Subcutaneous abdominal adipose tissue (tissue), 5 donors: ENCODE results near the gene KCNG2.

ENCODE experiments used
- H3K27ac ChIP-seq: one replicate; pipeline ENCODE4 v1.7.0; 2013; ENCODE audit warnings: low read depth, mild to moderate bottlenecking, inconsistent platforms, low read length, moderate library complexity
- H3K27me3 ChIP-seq, 5 donors: one replicate each; pipeline ENCODE4 v1.7.0; 2013; ENCODE audit warnings: low read length in 5 of 5, inconsistent platforms in 1 of 5; ENCODE audit not compliant: control insufficient read depth in 5 of 5, insufficient read depth in 4 of 5
- H3K36me3 ChIP-seq, 5 donors: one replicate each; pipeline ENCODE4 v1.7.0; 2013; ENCODE audit warnings: low read length in 5 of 5; ENCODE audit not compliant: control insufficient read depth in 5 of 5, insufficient read depth in 5 of 5
- H3K4me1 ChIP-seq, 5 donors: one replicate each; pipeline ENCODE4 v1.7.0; 2013; ENCODE audit warnings: low read length in 5 of 5, mild to moderate bottlenecking in 3 of 5, moderate library complexity in 1 of 5; ENCODE audit not compliant: control insufficient read depth in 5 of 5, insufficient read depth in 5 of 5
- H3K4me3 ChIP-seq, 5 donors: one replicate each; pipeline ENCODE4 v1.7.0; 2013; ENCODE audit warnings: low read length in 5 of 5, low read depth in 1 of 5
- H3K9ac ChIP-seq, 5 donors: one replicate each; pipeline ENCODE4 v1.7.0; 2013; ENCODE audit warnings: low read length in 5 of 5, mild to moderate bottlenecking in 4 of 5, moderate library complexity in 3 of 5
- H3K9me3 ChIP-seq, 5 donors: one replicate each; pipeline ENCODE4 v1.7.0; 2013; ENCODE audit warnings: low read length in 5 of 5; ENCODE audit not compliant: control insufficient read depth in 5 of 5
- donor health status: healthy.
- donor health status: healthy.
- donor health status: healthy.
- donor health status: healthy.
- donor health status: healthy.

Gene KCNG2

GRCh38 chr18:79776674-79777073 is 21.1 kb upstream of the KCNG2 start:
- Histone ChIP-seq H3K4me3 (no peak overlapping the region), H3K36me3 (no peaks in the 10 kb centered on the region), H3K27ac (no peak overlapping the region), H3K9me3 (peaks cover 0 to 4% (median 0%) of the 10 kb centered on the region in 5 donors), H3K27me3 (peaks cover 10 to 38% (median 32%) of the 10 kb centered on the region in 5 donors), H3K4me1 (peaks cover 0 to under 1% (median 0%) of the 10 kb centered on the region in 5 donors), H3K9ac (no peak overlapping the region)

GRCh38 chr18:79778291-79778791 is 19.4 kb upstream of the KCNG2 start:
- H3K36me3 ChIP-seq, result no peaks in the 10 kb centered on the region
- peaks cover 10 to 32% (median 22%) of the 10 kb centered on the region in 5 donors for H3K27me3 ChIP-seq
- no peak overlapping the region for H3K9ac ChIP-seq
- H3K4me3 ChIP-seq, result no peak overlapping the region
- no peak overlapping the region for H3K27ac ChIP-seq
- H3K4me1 ChIP-seq, result no peaks in the 10 kb centered on the region
- peaks cover 0 to 4% (median 0%) of the 10 kb centered on the region in 5 donors for H3K9me3 ChIP-seq

GRCh38 chr18:79779021-79779699 is 18.6 kb upstream of the KCNG2 start:
- H3K36me3 ChIP-seq, result no peaks in the 10 kb centered on the region
- no peak overlapping the region for H3K27ac ChIP-seq
- peaks cover 12 to 39% (median 26%) of the 10 kb centered on the region in 5 donors for H3K27me3 ChIP-seq
- no peak overlapping the region for H3K4me3 ChIP-seq
- no peaks in the 10 kb centered on the region for H3K4me1 ChIP-seq
- peaks cover 0 to 4% (median 0%) of the 10 kb centered on the region in 5 donors for H3K9me3 ChIP-seq
- no peak overlapping the region for H3K9ac ChIP-seq

GRCh38 chr18:79779700-79780190 is 18.0 kb upstream of the KCNG2 start:
- Histone ChIP-seq H3K36me3 (no peaks in the 10 kb centered on the region), H3K27me3 (peaks cover 14 to 45% (median 30%) of the 10 kb centered on the region in 5 donors), H3K27ac (no peak overlapping the region), H3K4me3 (no peak overlapping the region), H3K4me1 (no peaks in the 10 kb centered on the region), H3K9ac (no peak overlapping the region), H3K9me3 (peaks cover 0 to 4% (median 0%) of the 10 kb centered on the region in 5 donors)

GRCh38 chr18:79780547-79780946 is 17.2 kb upstream of the KCNG2 start:
- Histone ChIP-seq H3K9me3 (peaks cover 0 to 4% (median 0%) of the 10 kb centered on the region in 5 donors), H3K4me3 (no peak overlapping the region), H3K27ac (no peak overlapping the region), H3K36me3 (no peaks in the 10 kb centered on the region), H3K4me1 (no peaks in the 10 kb centered on the region), H3K27me3 (peaks cover 14 to 46% (median 32%) of the 10 kb centered on the region in 5 donors), H3K9ac (no peak overlapping the region)

- no peak overlapping the region for H3K4me3 ChIP-seq
- no peak overlapping the region for H3K9ac ChIP-seq
- H3K9me3 ChIP-seq, result peaks cover 0 to 4% (median 0%) of the 10 kb centered on the region in 5 donors
- H3K27ac ChIP-seq, result no peak overlapping the region
- no peaks in the 10 kb centered on the region for H3K4me1 ChIP-seq
- no peaks in the 10 kb centered on the region for H3K36me3 ChIP-seq
- peaks cover 16 to 47% (median 36%) of the 10 kb centered on the region in 5 donors for H3K27me3 ChIP-seq
Measured at GRCh38 chr18:79781331-79781941, 16.3 kb upstream of the KCNG2 start.

GRCh38 chr18:79782566-79783308 is 15.0 kb upstream of the KCNG2 start:
- H3K4me3 ChIP-seq, result no peak overlapping the region
- H3K9me3 ChIP-seq, result no peaks in the 10 kb centered on the region
- H3K9ac ChIP-seq, result no peak overlapping the region
- H3K27ac ChIP-seq, result no peak overlapping the region
- H3K4me1 ChIP-seq, result no peaks in the 10 kb centered on the region
- no peaks in the 10 kb centered on the region for H3K36me3 ChIP-seq
- peaks cover 24 to 48% (median 43%) of the 10 kb centered on the region in 5 donors for H3K27me3 ChIP-seq

- peaks cover 21 to 52% (median 44%) of the 10 kb centered on the region in 5 donors for H3K27me3 ChIP-seq
- H3K36me3 ChIP-seq, result no peaks in the 10 kb centered on the region
- H3K4me1 ChIP-seq, result peaks cover 0 to 7% (median 3%) of the 10 kb centered on the region in 5 donors
- H3K4me3 ChIP-seq, result no peak overlapping the region
- H3K9ac ChIP-seq, result no peak overlapping the region
- peaks cover 0 to 3% (median 0%) of the 10 kb centered on the region in 5 donors for H3K9me3 ChIP-seq
- H3K27ac ChIP-seq, result no peak overlapping the region
Measured at GRCh38 chr18:79784071-79784913, 13.4 kb upstream of the KCNG2 start.
